HepG2 (cell line): ENCODE measurements around the gene CST3. TPM values are rescaled to one million over a fixed set of nuclear protein-coding genes. Genes with fewer than 3 reads are reported as not detected.

Experiments
- ATRX ChIP-seq: sonication (generic); formaldehyde crosslinking; IDR thresholded peaks from 2 replicates; pipeline ENCODE4 v1.4.0; 2020; ENCODE audit warnings: missing genetic modification reagents, borderline replicate concordance
- BCL6 ChIP-seq: IDR thresholded peaks from 2 replicates; pipeline ENCODE4 v1.6.1; 2016; ENCODE audit warnings: missing genetic modification reagents, missing compliant biosample characterization
- ETV5 ChIP-seq: IDR thresholded peaks from 2 replicates; pipeline ENCODE4 v1.6.1; 2018; ENCODE audit warnings: missing biosample characterization, missing genetic modification reagents, inconsistent platforms, borderline replicate concordance
- FOXC1 ChIP-seq: sonication (generic); formaldehyde crosslinking; IDR thresholded peaks from 2 replicates; pipeline ENCODE4 v1.8.0; 2022; ENCODE audit warnings: mild to moderate bottlenecking, missing genetic modification reagents, borderline replicate concordance
- HMG20B ChIP-seq: conservative IDR thresholded peaks from 2 replicates; pipeline ENCODE4 v1.6.1; 2016; ENCODE audit warnings: missing genetic modification reagents, missing compliant biosample characterization
- NFIC ChIP-seq: IDR thresholded peaks from 2 replicates; pipeline ENCODE4 v1.6.1; 2012; ENCODE audit warnings: mild to moderate bottlenecking, low read length, inconsistent platforms
- PATZ1 ChIP-seq: sonication (generic); formaldehyde crosslinking; IDR thresholded peaks from 2 replicates; pipeline ENCODE4 v1.4.0; 2020; ENCODE audit warnings: missing genetic modification reagents
- RORA ChIP-seq: sonication (generic); formaldehyde crosslinking; IDR thresholded peaks from 2 replicates; pipeline ENCODE4 v1.5.0; 2020; ENCODE audit warnings: mild to moderate bottlenecking, missing genetic modification reagents, moderate library complexity
- SIN3A ChIP-seq: IDR thresholded peaks from 2 replicates; pipeline ENCODE4 v1.6.1; 2011; ENCODE audit warnings: low read depth, mild to moderate bottlenecking, control low read depth, low read length, borderline replicate concordance
- STAT5B ChIP-seq: sonication (generic); formaldehyde crosslinking; IDR thresholded peaks from 2 replicates; pipeline ENCODE4 v1.4.0; 2020; ENCODE audit warnings: missing genetic modification reagents
- SYNCRIP ChIP-seq: fragments of 200-400 bp; formaldehyde crosslinking; IDR thresholded peaks from 2 replicates; pipeline ENCODE4 v1.6.1; 2018; ENCODE audit warnings: mild to moderate bottlenecking, low read depth, low read length; ENCODE audit not compliant: insufficient read depth
- ZBTB20 ChIP-seq: sonication (generic); formaldehyde crosslinking; IDR thresholded peaks from 2 replicates; pipeline ENCODE4 v1.8.1; 2023; ENCODE audit warnings: missing genetic modification reagents, low read depth, mild to moderate bottlenecking, borderline replicate concordance
- ZBTB44 ChIP-seq: sonication (generic); formaldehyde crosslinking; IDR thresholded peaks from 2 replicates; pipeline ENCODE4 v1.4.0; 2020; ENCODE audit warnings: missing genetic modification reagents
- ZFP91 ChIP-seq: sonication (generic); formaldehyde crosslinking; IDR thresholded peaks from 2 replicates; pipeline ENCODE4 v1.9.0; 2022; ENCODE audit warnings: missing genetic modification reagents, mild to moderate bottlenecking, borderline replicate concordance
- ZFYVE20 ChIP-seq: sonication (generic); formaldehyde crosslinking; IDR thresholded peaks from 2 replicates; pipeline ENCODE4 v1.8.0; 2023; ENCODE audit warnings: low read depth, mild to moderate bottlenecking, moderate library complexity, missing genetic modification reagents, borderline replicate concordance
- ZNF253 ChIP-seq: sonication (generic); formaldehyde crosslinking; IDR thresholded peaks from 2 replicates; pipeline ENCODE4 v1.8.0; 2022; ENCODE audit warnings: mild to moderate bottlenecking, missing genetic modification reagents, borderline replicate concordance
- ZNF350 ChIP-seq: sonication (generic); formaldehyde crosslinking; IDR thresholded peaks from 2 replicates; pipeline ENCODE4 v1.4.0; 2020; ENCODE audit warnings: mild to moderate bottlenecking, low read depth, missing genetic modification reagents, borderline replicate concordance
- ZNF747 ChIP-seq: sonication (generic); formaldehyde crosslinking; IDR thresholded peaks from 2 replicates; pipeline ENCODE4 v1.8.1; 2023; ENCODE audit warnings: missing genetic modification reagents, mild to moderate bottlenecking, borderline replicate concordance
- ZNF772 ChIP-seq: sonication (generic); formaldehyde crosslinking; IDR thresholded peaks from 2 replicates; pipeline ENCODE4 v1.5.0; 2020; ENCODE audit warnings: mild to moderate bottlenecking, missing genetic modification reagents
- polyA plus RNA-seq, 8 experiments: library from polyadenylated mRNA; depleted of rRNA in 3 of 8; stranded (reverse) in 7 of 8; unstranded in 1 of 8; fragments of >200 nt; fragmentation: Illumina TruSeq in 4 of 8; extraction: Trizol in 4 of 8; gene quantifications; 2 replicates each; pipeline versions ENCODE4 v1.2.1 to v1.2.3, GENCODE V29; 2011 to 2016; ENCODE audit warnings: low read depth in 4 of 8, missing spikeins in 1 of 8, mixed read lengths in 1 of 8; ENCODE audit not compliant: insufficient read depth in 1 of 8
- total RNA-seq, 5 experiments: library from RNA; depleted of rRNA; stranded (reverse); fragments of >200 nt; fragmentation: Illumina TruSeq; extraction: Trizol; gene quantifications; 2 replicates each; pipeline ENCODE4 v1.2.3, GENCODE V29; 2016; ENCODE audit warnings: low read depth in 1 of 5
- TF ChIP-seq, protein P1 (sequence below): sonication (generic); formaldehyde crosslinking; IDR thresholded peaks from 2 replicates; pipeline ENCODE4 v1.5.0; 2020; ENCODE audit warnings: missing genetic modification reagents
- TF ChIP-seq, protein P2 (sequence below): IDR thresholded peaks from 2 replicates; pipeline ENCODE4 v1.6.1; 2016; ENCODE audit warnings: control low read depth

CST3 gene
- total and polyA plus RNA-seq, 2 of the 13 experiments (the other 11 are each of a cell fraction or from before 2014, with no cell fraction given), result 690 to 1,005 TPM

- TF ChIP-seq ETV5 (no peak), ATRX (no peak), BCL6 (CRISPR knock-in tag) (0 out of 2 replicates have a peak, but pooled peaks have one; percentile 30), ZBTB20 (CRISPR knock-in tag) (no peak), FOXC1 (CRISPR knock-in tag) (0 out of 2 replicates have a peak, but pooled peaks have one; percentile 22), PATZ1 (CRISPR knock-in tag) (peak; percentile 62), HMG20B (CRISPR knock-in tag) (0 out of 2 replicates have a peak, but pooled peaks have one; percentile 22), SYNCRIP (no peak), ZNF350 (CRISPR knock-in tag) (peak; percentile 15; the same call in 1 of the 2 replicates), ZFYVE20 (no peak), NFIC (no peak), ZBTB44 (no peak), ZNF772 (CRISPR knock-in tag) (no peak), SIN3A (no peak), STAT5B (0 out of 2 replicates have a peak, but pooled peaks have one; percentile 9), ZNF253 (no peak), ZNF747 (CRISPR knock-in tag) (no peak), ZFP91 (CRISPR knock-in tag) (peak; percentile 59; the same call in 1 of the 2 replicates), RORA (no peak)
- TF ChIP-seq, protein P1, sequence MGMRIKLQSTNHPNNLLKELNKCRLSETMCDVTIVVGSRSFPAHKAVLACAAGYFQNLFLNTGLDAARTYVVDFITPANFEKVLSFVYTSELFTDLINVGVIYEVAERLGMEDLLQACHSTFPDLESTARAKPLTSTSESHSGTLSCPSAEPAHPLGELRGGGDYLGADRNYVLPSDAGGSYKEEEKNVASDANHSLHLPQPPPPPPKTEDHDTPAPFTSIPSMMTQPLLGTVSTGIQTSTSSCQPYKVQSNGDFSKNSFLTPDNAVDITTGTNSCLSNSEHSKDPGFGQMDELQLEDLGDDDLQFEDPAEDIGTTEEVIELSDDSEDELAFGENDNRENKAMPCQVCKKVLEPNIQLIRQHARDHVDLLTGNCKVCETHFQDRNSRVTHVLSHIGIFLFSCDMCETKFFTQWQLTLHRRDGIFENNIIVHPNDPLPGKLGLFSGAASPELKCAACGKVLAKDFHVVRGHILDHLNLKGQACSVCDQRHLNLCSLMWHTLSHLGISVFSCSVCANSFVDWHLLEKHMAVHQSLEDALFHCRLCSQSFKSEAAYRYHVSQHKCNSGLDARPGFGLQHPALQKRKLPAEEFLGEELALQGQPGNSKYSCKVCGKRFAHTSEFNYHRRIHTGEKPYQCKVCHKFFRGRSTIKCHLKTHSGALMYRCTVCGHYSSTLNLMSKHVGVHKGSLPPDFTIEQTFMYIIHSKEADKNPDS, result no peak
- TF ChIP-seq, protein P2, sequence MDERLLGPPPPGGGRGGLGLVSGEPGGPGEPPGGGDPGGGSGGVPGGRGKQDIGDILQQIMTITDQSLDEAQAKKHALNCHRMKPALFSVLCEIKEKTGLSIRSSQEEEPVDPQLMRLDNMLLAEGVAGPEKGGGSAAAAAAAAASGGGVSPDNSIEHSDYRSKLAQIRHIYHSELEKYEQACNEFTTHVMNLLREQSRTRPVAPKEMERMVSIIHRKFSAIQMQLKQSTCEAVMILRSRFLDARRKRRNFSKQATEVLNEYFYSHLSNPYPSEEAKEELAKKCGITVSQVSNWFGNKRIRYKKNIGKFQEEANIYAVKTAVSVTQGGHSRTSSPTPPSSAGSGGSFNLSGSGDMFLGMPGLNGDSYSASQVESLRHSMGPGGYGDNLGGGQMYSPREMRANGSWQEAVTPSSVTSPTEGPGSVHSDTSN (CRISPR knock-in tag), result no peak
These were observed 30.8 kb upstream of the CST3 start (continued) for GRCh38 chr20:23668477-23668951.
